K562 (cell line): Measurements from ENCODE around the gene ZBTB22. TPM values are rescaled to one million over a fixed set of nuclear protein-coding genes. Genes with fewer than 3 reads are reported as not detected.

Experiments
- C11orf30 ChIP-seq: fragments of 450-650 bp; IDR thresholded peaks from 2 replicates; pipeline ENCODE4 v1.6.1; 2016; ENCODE audit warnings: low read depth, mild to moderate bottlenecking
- ETV6 ChIP-seq, 3 experiments: fragments of 150-350 bp in 1 of 3; sonication (generic) in 1 of 3; formaldehyde crosslinking in 1 of 3; IDR thresholded peaks; 2 replicates each; pipeline versions ENCODE4 v1.6.1 to v1.8.0; 2014 to 2022; ENCODE audit warnings: borderline replicate concordance in 2 of 3, low read depth in 2 of 3, antibody characterized with exemption in 1 of 3, low read length in 1 of 3, mild to moderate bottlenecking in 1 of 3, missing genetic modification reagents in 1 of 3
- FOXA3 ChIP-seq, 2 experiments: fragments of 450-650 bp in 1 of 2; sonication (generic) in 1 of 2; formaldehyde crosslinking; IDR thresholded peaks in 1 of 2; conservative IDR thresholded peaks in 1 of 2; 2 replicates each; pipeline versions ENCODE4 v1.4.0 to v1.8.0; 2020 to 2022; ENCODE audit warnings: mild to moderate bottlenecking in 2 of 2, missing genetic modification reagents in 1 of 2
- KLF13 ChIP-seq: fragments of 450-650 bp; IDR thresholded peaks from 2 replicates; pipeline ENCODE4 v1.6.1; 2016; ENCODE audit warnings: missing genetic modification characterization, low read depth, mild to moderate bottlenecking, missing compliant biosample characterization, moderate library complexity, borderline replicate concordance
- NCOA1 ChIP-seq: fragments of 450-650 bp; IDR thresholded peaks from 2 replicates; pipeline ENCODE4 v1.6.1; 2016; ENCODE audit warnings: low read depth
- NR1H2 ChIP-seq: sonication (generic); formaldehyde crosslinking; IDR thresholded peaks from 2 replicates; pipeline ENCODE4 v1.4.0; 2020; ENCODE audit warnings: mild to moderate bottlenecking, missing genetic modification reagents
- SAP30 ChIP-seq: fragments of 200-600 bp; sonication (generic); IDR thresholded peaks from 2 replicates; pipeline ENCODE4 v1.6.1; 2012; ENCODE audit warnings: borderline replicate concordance, low read depth, mild to moderate bottlenecking, moderate library complexity, low read length, control low read depth, inconsistent platforms; ENCODE audit not compliant: insufficient read depth, poor library complexity, severe bottlenecking
- TBP ChIP-seq: optimal IDR thresholded peaks from 2 replicates; pipeline ENCODE3; 2011; ENCODE audit warnings: low read depth, low read length, improper control_type of control experiment
- TEAD4 ChIP-seq, 2 experiments: sonication (generic) in 1 of 2; formaldehyde crosslinking in 1 of 2; IDR thresholded peaks; 2 replicates each; pipeline versions ENCODE4 v1.6.1 to v1.8.0; 2012 to 2022; ENCODE audit warnings: borderline replicate concordance in 1 of 2, inconsistent platforms in 1 of 2, low read length in 1 of 2, mild to moderate bottlenecking in 1 of 2, missing genetic modification reagents in 1 of 2
- YY1 ChIP-seq, 3 experiments: IDR thresholded peaks; 2 replicates each; pipeline ENCODE4 v1.6.1; 2011; ENCODE audit warnings: low read length in 2 of 3, mild to moderate bottlenecking in 2 of 3, moderate library complexity in 2 of 3, borderline replicate concordance in 1 of 3, control low read depth in 1 of 3, low read depth in 1 of 3; ENCODE audit not compliant: insufficient read depth in 3 of 3, insufficient replicate concordance in 2 of 3, control insufficient read depth in 1 of 3, insufficient read length in 1 of 3; ENCODE audit errors: extremely low read depth in 1 of 3
- ZNF444 ChIP-seq: fragments of 250-450 bp; sonication (Bioruptor Pico); IDR thresholded peaks from 2 replicates; pipeline ENCODE4 v1.4.0; 2020; ENCODE audit warnings: mild to moderate bottlenecking, moderate library complexity
- polyA plus RNA-seq, 8 experiments: library from polyadenylated mRNA; depleted of rRNA in 4 of 8; stranded (reverse) in 5 of 8; unstranded in 3 of 8; fragments of >200 nt; fragmentation: Nextera tagmentation in 2 of 8; fragmentation: Illumina TruSeq in 1 of 8; extraction: Ambion mirVana in 2 of 8; extraction: Trizol in 1 of 8; gene quantifications; 2 replicates each; pipeline versions ENCODE4 v1.2.1 to v1.2.3, GENCODE V29; 2011 to 2014; ENCODE audit warnings: inconsistent platforms in 1 of 8, missing spikeins in 1 of 8
- total RNA-seq, 7 experiments: library from RNA; depleted of rRNA in 6 of 7; stranded (reverse); fragments of >200 nt in 6 of 7; fragmentation: Illumina TruSeq in 2 of 7; extraction: Trizol in 2 of 7; gene quantifications; 2 replicates each; pipeline versions ENCODE4 v1.2.1 to v1.2.3, GENCODE V29; 2011 to 2021; ENCODE audit warnings: low replicate concordance in 1 of 7
- TF ChIP-seq, protein P1 (sequence below): fragments of 250-450 bp; sonication (Bioruptor Pico); IDR thresholded peaks from 2 replicates; pipeline ENCODE4 v1.5.0; 2021; ENCODE audit warnings: mild to moderate bottlenecking, moderate library complexity
- TF ChIP-seq, protein P2 (sequence below), 3 experiments: IDR thresholded peaks in 2 of 3; conservative IDR thresholded peaks in 1 of 3; 2 replicates each; pipeline ENCODE4 v1.5.1; 2011 to 2012; ENCODE audit warnings: low read length in 3 of 3, mild to moderate bottlenecking in 3 of 3, control low read depth in 2 of 3, improper control_type of control experiment in 1 of 3, inconsistent platforms in 1 of 3, low read depth in 1 of 3, mixed read lengths in 1 of 3, moderate library complexity in 1 of 3; ENCODE audit not compliant: insufficient read depth in 2 of 3
- TF ChIP-seq, protein P3 (sequence below): sonication (generic); formaldehyde crosslinking; IDR thresholded peaks from 2 replicates; pipeline ENCODE4 v1.8.1; 2023; ENCODE audit warnings: mild to moderate bottlenecking, missing genetic modification reagents, moderate library complexity
- TF ChIP-seq, protein P4 (sequence below): fragments of 450-650 bp; IDR thresholded peaks from 2 replicates; pipeline ENCODE4 v1.6.1; 2016; ENCODE audit warnings: low read depth, mild to moderate bottlenecking, moderate library complexity

ZBTB22 gene
- total and polyA plus RNA-seq, 9 of the 15 experiments (the other 6 are each of a cell fraction or from before 2014, with no cell fraction given), result 0.21 to 11.9 (median 7.1) TPM

DNA sequence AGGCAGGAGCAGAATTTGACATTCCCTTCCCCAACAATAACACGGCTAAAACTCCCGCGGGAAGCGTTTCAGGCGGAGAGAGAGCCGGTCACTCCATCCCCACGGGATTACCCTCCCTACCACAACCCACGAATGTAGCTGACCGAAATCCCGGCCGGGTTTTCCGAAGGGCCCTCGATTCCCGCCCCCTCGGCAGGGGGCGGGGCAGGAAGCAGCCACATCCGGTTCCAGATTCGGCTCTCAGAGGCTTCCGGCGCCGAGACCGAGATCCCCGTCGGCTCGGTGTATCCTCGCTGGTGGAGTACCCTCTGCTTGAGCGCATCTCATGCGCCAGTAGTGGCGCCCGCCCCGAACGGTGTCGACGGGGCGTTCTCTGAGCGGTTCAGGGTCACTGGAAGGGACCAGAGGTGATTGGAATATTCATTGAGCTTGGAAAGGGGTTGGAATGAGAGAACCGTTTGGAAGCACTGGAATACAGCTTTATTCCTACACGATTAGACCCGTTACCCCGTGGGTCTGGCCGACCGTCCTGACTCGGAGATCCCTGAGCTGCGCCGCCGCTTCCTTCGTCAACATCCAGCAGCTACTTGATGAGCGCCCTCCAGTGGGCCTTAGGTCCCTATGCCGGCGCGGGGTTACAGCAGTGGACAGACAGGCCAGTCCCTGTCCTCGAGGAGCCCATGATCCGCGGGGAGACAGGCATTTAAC is 18.2 kb downstream of the ZBTB22 start (continued):
- TF ChIP-seq, protein P1, sequence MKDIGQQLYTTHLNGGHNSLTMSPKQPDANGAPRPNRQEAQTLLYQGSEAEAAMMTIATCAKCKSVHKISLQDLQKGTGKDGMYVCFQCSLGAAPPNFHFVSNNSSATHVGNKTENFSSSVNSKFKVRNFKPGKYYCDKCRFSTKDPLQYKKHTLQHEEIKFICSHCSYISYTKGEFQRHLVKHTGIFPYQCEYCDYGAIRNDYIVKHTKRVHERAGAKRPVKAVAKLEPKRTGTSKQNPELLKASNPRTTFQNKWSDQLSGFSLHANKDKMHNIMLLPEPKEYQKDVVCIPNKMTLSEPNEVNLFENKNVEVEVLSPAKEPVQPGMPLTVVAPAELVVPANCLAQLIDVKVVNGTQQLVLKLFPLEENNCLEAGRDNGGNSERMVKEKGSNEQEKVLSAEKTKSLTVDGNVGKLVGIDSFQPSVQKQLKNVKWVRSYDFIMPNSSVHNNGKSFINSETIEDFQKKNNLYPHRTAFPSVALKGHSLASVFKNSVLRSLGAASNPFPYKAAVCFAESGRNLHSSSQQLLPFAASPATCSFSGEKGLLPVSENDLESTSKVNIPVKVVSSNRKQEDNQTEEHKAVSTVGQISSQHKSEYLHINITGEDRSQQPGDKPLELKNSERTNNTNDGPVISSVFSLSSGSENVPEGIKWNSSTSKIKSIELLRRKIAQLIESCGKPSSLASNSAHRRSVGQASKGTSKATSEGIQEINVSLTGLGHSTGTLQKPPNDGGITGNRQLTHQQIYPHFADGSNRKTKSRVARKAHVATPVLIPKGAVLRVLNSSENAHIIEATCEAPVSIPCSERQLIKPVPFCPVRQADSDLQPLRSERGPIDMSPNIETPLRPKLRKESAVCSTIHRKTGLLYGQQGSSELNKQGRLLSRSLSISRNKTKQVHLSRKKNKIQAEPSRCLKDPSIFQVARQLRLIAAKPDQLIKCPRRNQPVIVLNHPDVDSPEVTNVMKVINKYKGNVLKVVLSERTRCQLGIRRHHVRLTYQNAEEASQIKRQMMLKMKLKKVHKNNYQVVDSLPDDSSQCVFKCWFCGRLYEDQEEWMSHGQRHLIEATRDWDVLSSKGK, result no peak
- peak; percentile 41 for TF ChIP-seq C11orf30
- TF ChIP-seq, protein P2, sequence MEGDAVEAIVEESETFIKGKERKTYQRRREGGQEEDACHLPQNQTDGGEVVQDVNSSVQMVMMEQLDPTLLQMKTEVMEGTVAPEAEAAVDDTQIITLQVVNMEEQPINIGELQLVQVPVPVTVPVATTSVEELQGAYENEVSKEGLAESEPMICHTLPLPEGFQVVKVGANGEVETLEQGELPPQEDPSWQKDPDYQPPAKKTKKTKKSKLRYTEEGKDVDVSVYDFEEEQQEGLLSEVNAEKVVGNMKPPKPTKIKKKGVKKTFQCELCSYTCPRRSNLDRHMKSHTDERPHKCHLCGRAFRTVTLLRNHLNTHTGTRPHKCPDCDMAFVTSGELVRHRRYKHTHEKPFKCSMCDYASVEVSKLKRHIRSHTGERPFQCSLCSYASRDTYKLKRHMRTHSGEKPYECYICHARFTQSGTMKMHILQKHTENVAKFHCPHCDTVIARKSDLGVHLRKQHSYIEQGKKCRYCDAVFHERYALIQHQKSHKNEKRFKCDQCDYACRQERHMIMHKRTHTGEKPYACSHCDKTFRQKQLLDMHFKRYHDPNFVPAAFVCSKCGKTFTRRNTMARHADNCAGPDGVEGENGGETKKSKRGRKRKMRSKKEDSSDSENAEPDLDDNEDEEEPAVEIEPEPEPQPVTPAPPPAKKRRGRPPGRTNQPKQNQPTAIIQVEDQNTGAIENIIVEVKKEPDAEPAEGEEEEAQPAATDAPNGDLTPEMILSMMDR (IDR thresholded peaks at IDR 0.05 in 2 of 3, conservative IDR thresholded peaks at IDR 0.05 in 1 of 3; ENCODE audit: insufficient read depth in 2 of 3, low read depth in 1 of 3, low read length in 3 of 3), result peak; percentile 89 to 97 (median 97)
- TF ChIP-seq TEAD4 (IDR thresholded peaks at IDR 0.05; ENCODE audit: low read length), result no peak
- TF ChIP-seq TEAD4 (CRISPR knock-in tag; IDR thresholded peaks at IDR 0.05; ENCODE audit: borderline replicate concordance), result peak; percentile 69; the same call in 1 of the 2 replicates
- peak; percentile 61 for TF ChIP-seq SAP30
- peak; percentile 1 to 48; a peak in 1 of 4 replicates for TF ChIP-seq ETV6 (IDR thresholded peaks at IDR 0.05; ENCODE audit: borderline replicate concordance in 1 of 2, low read depth in 2 of 2, low read length in 1 of 2)
- TF ChIP-seq ETV6 (CRISPR knock-in tag; IDR thresholded peaks at IDR 0.05; ENCODE audit: borderline replicate concordance), result no peak
- TF ChIP-seq, protein P3, sequence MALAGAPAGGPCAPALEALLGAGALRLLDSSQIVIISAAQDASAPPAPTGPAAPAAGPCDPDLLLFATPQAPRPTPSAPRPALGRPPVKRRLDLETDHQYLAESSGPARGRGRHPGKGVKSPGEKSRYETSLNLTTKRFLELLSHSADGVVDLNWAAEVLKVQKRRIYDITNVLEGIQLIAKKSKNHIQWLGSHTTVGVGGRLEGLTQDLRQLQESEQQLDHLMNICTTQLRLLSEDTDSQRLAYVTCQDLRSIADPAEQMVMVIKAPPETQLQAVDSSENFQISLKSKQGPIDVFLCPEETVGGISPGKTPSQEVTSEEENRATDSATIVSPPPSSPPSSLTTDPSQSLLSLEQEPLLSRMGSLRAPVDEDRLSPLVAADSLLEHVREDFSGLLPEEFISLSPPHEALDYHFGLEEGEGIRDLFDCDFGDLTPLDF (CRISPR knock-in tag), result peak; percentile 70; the same call in 1 of the 2 replicates
- peak; percentile 89 for TF ChIP-seq KLF13 (tag)
- TF ChIP-seq, protein P4, sequence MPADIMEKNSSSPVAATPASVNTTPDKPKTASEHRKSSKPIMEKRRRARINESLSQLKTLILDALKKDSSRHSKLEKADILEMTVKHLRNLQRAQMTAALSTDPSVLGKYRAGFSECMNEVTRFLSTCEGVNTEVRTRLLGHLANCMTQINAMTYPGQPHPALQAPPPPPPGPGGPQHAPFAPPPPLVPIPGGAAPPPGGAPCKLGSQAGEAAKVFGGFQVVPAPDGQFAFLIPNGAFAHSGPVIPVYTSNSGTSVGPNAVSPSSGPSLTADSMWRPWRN, result peak; percentile 10; the same call in 1 of the 2 replicates
- peak; percentile 38; the same call in 1 of the 2 replicates for TF ChIP-seq NCOA1
- peak in 2 of 3 experiments; percentile 41 to 58 for TF ChIP-seq YY1 (IDR thresholded peaks at IDR 0.05; ENCODE audit: borderline replicate concordance in 1 of 3, control insufficient read depth in 1 of 3, extremely low read depth in 1 of 3, insufficient read depth in 3 of 3, insufficient read length in 1 of 3, insufficient replicate concordance in 2 of 3, low read depth in 1 of 3, low read length in 2 of 3)
- peak; percentile 76 for TF ChIP-seq TBP
- peak; percentile 75; the same call in 1 of the 2 replicates for TF ChIP-seq NR1H2 (CRISPR knock-in tag)
- TF ChIP-seq FOXA3 (CRISPR knock-in tag; conservative IDR thresholded peaks at IDR 0.05 in 1 of 2, IDR thresholded peaks at IDR 0.05 in 1 of 2), result peak; percentile 43 to 83; a peak in 3 of 4 replicates
- no peak for TF ChIP-seq ZNF444 (CRISPR knock-in tag)
